Brain microvascular endothelial cell (primary cell): ENCODE data around the gene EFCC1.

ENCODE experiments used
- DNase-seq: peaks from one replicate; pipeline ENCODE4 v3.0.0-alpha.2; 2020
- H3K27ac ChIP-seq: fragments of 250-450 bp; sonication (Bioruptor Pico); 2 replicates; pipeline ENCODE4 v1.5.1; 2020; ENCODE audit warnings: mild to moderate bottlenecking, moderate library complexity
- H3K27me3 ChIP-seq: fragments of 250-450 bp; sonication (Bioruptor Pico); replicated peaks from 2 replicates; pipeline ENCODE4 v1.5.1; 2020; ENCODE audit warnings: mild to moderate bottlenecking
- H3K36me3 ChIP-seq: fragments of 250-450 bp; sonication (Bioruptor Pico); replicated peaks from 2 replicates; pipeline ENCODE4 v1.5.1; 2020; ENCODE audit warnings: mild to moderate bottlenecking
- H3K4me3 ChIP-seq: 2 replicates; pipeline ENCODE4 v1.5.1; 2011; ENCODE audit warnings: low read depth, mild to moderate bottlenecking, control low read depth, low read length, moderate library complexity
- CTCF ChIP-seq: IDR thresholded peaks from 2 replicates; pipeline ENCODE4 v1.5.1; 2011; ENCODE audit warnings: low read depth, mild to moderate bottlenecking, moderate library complexity, low read length, control low read depth, inconsistent platforms; ENCODE audit errors: missing control alignments
- in situ Hi-C: cut with HindIII; loops from 2 replicates; pipeline ENCODE4 v1.10.0; 2017; ENCODE audit warnings: low sequenced_read_pairs, low pct_ligation_motif_present

EFCC1 gene

GRCh38 chr3:128992926-128993460, 8.1 kb upstream of the EFCC1 start:
- no peak for DNase-seq
- in situ Hi-C loops, result no loop called here
- H3K27ac ChIP-seq, result no peak overlapping the region
- no peak overlapping the region for H3K4me3 ChIP-seq
- H3K27me3 ChIP-seq, result peaks cover 8% of the 10 kb centered on the region
- TF ChIP-seq CTCF, result no peak
- H3K36me3 ChIP-seq, result no peaks in the 10 kb centered on the region

- peaks cover 11% of the 10 kb centered on the region for H3K27me3 ChIP-seq
- H3K4me3 ChIP-seq, result peak within 1 kb of the TSS; percentile 49
- H3K27ac ChIP-seq, result no peak within 1 kb of the TSS
- H3K36me3 ChIP-seq, result no peaks in the 10 kb centered on the region
- in situ Hi-C loops, result no loop called here
- TF ChIP-seq CTCF, result no peak
- peak; percentile 65 for DNase-seq
Observed at GRCh38 chr3:128993461-128994172, 7.5 kb upstream of the EFCC1 start, which contains the start of gene CFAP92. CFAP92 (minus strand) TSS chr3:128994076; CDS start chr3:128993304, 772 bp downstream.

- H3K4me3 ChIP-seq, result peak overlapping the region; percentile 49
- DNase-seq, result no peak
- TF ChIP-seq CTCF, result no peak
- no peaks in the 10 kb centered on the region for H3K36me3 ChIP-seq
- H3K27me3 ChIP-seq, result peaks cover 14% of the 10 kb centered on the region
- H3K27ac ChIP-seq, result no peak overlapping the region
- in situ Hi-C loops, result no loop called here
Observed at GRCh38 chr3:128994173-128994512, 7.0 kb upstream of the EFCC1 start.

- H3K4me3 ChIP-seq, result no peak overlapping the region
- no peak for TF ChIP-seq CTCF
- H3K27ac ChIP-seq, result no peak overlapping the region
- H3K36me3 ChIP-seq, result no peaks in the 10 kb centered on the region
- in situ Hi-C loops, result no loop called here
- peaks cover 18% of the 10 kb centered on the region for H3K27me3 ChIP-seq
- no peak for DNase-seq
Observed at GRCh38 chr3:128994581-128995546, 6.2 kb upstream of the EFCC1 start.

- Histone ChIP-seq H3K4me3 (no peak overlapping the region), H3K36me3 (no peaks in the 10 kb centered on the region), H3K27ac (no peak overlapping the region), H3K27me3 (peaks cover 27% of the 10 kb centered on the region)
- no peak for TF ChIP-seq CTCF
- in situ Hi-C loops, result no loop called here
- no peak for DNase-seq
Observed at GRCh38 chr3:128995737-128996136, 5.4 kb upstream of the EFCC1 start.
